HUES64 (cell line): Measurements from ENCODE around the gene OAS2.

ENCODE experiments used
- H3K27ac ChIP-seq: 2 replicates; pipeline ENCODE4 v1.7.0; 2013; ENCODE audit warnings: low read depth, low read length, inconsistent platforms
- H3K27me3 ChIP-seq: 2 replicates; pipeline ENCODE4 v1.6.1; 2013; ENCODE audit warnings: mild to moderate bottlenecking, low read length; ENCODE audit not compliant: insufficient read depth
- H3K36me3 ChIP-seq: 2 replicates; pipeline ENCODE4 v1.6.1; 2013; ENCODE audit warnings: mild to moderate bottlenecking, low read length; ENCODE audit not compliant: insufficient read depth
- H3K4me1 ChIP-seq: 2 replicates; pipeline ENCODE4 v1.6.1; 2013; ENCODE audit warnings: mild to moderate bottlenecking, low read length, moderate library complexity; ENCODE audit not compliant: insufficient read depth
- H3K4me3 ChIP-seq: 2 replicates; pipeline ENCODE4 v1.5.1; 2013; ENCODE audit warnings: mild to moderate bottlenecking, low read length, moderate library complexity
- H3K9ac ChIP-seq: 2 replicates; pipeline ENCODE4 v1.6.1; 2013; ENCODE audit warnings: mild to moderate bottlenecking, low read depth, low read length
- H3K9me3 ChIP-seq: 2 replicates; pipeline ENCODE4 v1.6.1; 2013; ENCODE audit warnings: low read depth, low read length; ENCODE audit not compliant: insufficient read depth
- WGBS: fragments of 150-250, 120-280 bp; methylation state at CpG from one replicate; pipeline ENCODE4 v1.1.7; 2013; ENCODE audit warnings: missing lambda C conversion rate; 5-methylcytosine and 5-hydroxymethylcytosine counted together

Gene OAS2

GRCh38 chr12:112970391-112970790 is 7.9 kb upstream of the OAS2 start:
- Histone ChIP-seq H3K4me1 (no peaks in the 10 kb centered on the region), H3K4me3 (no peak overlapping the region), H3K9me3 (no peaks in the 10 kb centered on the region), H3K27me3 (no peaks in the 10 kb centered on the region), H3K36me3 (no peaks in the 10 kb centered on the region), H3K27ac (no peak overlapping the region), H3K9ac (no peak overlapping the region)
- 84% methylated on average over 2 of the region's 2 CpGs for WGBS

- Histone ChIP-seq H3K9ac (no peak overlapping the region), H3K4me1 (no peaks in the 10 kb centered on the region), H3K36me3 (no peaks in the 10 kb centered on the region), H3K4me3 (no peak overlapping the region), H3K27ac (no peak overlapping the region), H3K27me3 (no peaks in the 10 kb centered on the region), H3K9me3 (no peaks in the 10 kb centered on the region)
- 94% methylated on average over 5 of the region's 5 CpGs for WGBS
These were observed 7.1 kb upstream of the OAS2 start for GRCh38 chr12:112971248-112971647.

- Histone ChIP-seq H3K9ac (no peak overlapping the region), H3K4me1 (no peaks in the 10 kb centered on the region), H3K27ac (no peak overlapping the region), H3K4me3 (no peak overlapping the region), H3K27me3 (no peaks in the 10 kb centered on the region), H3K9me3 (no peaks in the 10 kb centered on the region), H3K36me3 (no peaks in the 10 kb centered on the region)
- 94% methylated on average over 3 of the region's 4 CpGs for WGBS
These were observed 5.1 kb upstream of the OAS2 start for GRCh38 chr12:112973011-112973735.

GRCh38 chr12:112973818-112974231 is 4.5 kb upstream of the OAS2 start:
- Histone ChIP-seq H3K4me3 (no peak overlapping the region), H3K27me3 (no peaks in the 10 kb centered on the region), H3K9ac (no peak overlapping the region), H3K9me3 (no peaks in the 10 kb centered on the region), H3K36me3 (no peaks in the 10 kb centered on the region), H3K27ac (no peak overlapping the region), H3K4me1 (no peaks in the 10 kb centered on the region)
- 78% methylated on average over 5 of the region's 5 CpGs for whole genome bisulfite sequencing

GRCh38 chr12:112974904-112975303 is 3.4 kb upstream of the OAS2 start:
- H3K9me3 ChIP-seq = no peaks in the 10 kb centered on the region

GRCh38 chr12:112977139-112977538 is 1.2 kb upstream of the OAS2 start:
- H3K27ac ChIP-seq = no peak overlapping the region

More at GRCh38 chr12:112974904-112975303, 3.4 kb upstream of the OAS2 start:
- WGBS = 92% methylated on average over 7 of the region's 7 CpGs
- no peak overlapping the region for H3K9ac ChIP-seq
- no peaks in the 10 kb centered on the region for H3K36me3 ChIP-seq
- no peak overlapping the region for H3K27ac ChIP-seq
- no peaks in the 10 kb centered on the region for H3K4me1 ChIP-seq
- H3K27me3 ChIP-seq = no peaks in the 10 kb centered on the region
- no peak overlapping the region for H3K4me3 ChIP-seq

GRCh38 chr12:112977641-112978040 is 678 bp upstream of the OAS2 start:
- Histone ChIP-seq H3K4me1 (no peaks in the 10 kb centered on the region), H3K27me3 (no peaks in the 10 kb centered on the region), H3K9ac (no peak overlapping the region), H3K9me3 (no peaks in the 10 kb centered on the region), H3K36me3 (no peaks in the 10 kb centered on the region), H3K4me3 (no peak overlapping the region), H3K27ac (no peak overlapping the region)
- WGBS = 88% methylated on average over 8 of the region's 8 CpGs

More at GRCh38 chr12:112977139-112977538, 1.2 kb upstream of the OAS2 start:
- H3K9ac ChIP-seq = no peak overlapping the region
- 90% methylated on average over 3 of the region's 3 CpGs for WGBS
- H3K4me1 ChIP-seq = no peaks in the 10 kb centered on the region
- no peak overlapping the region for H3K4me3 ChIP-seq
- no peaks in the 10 kb centered on the region for H3K27me3 ChIP-seq
- H3K36me3 ChIP-seq = no peaks in the 10 kb centered on the region
- no peaks in the 10 kb centered on the region for H3K9me3 ChIP-seq

GRCh38 chr12:112979041-112979680 is 842 bp downstream of the OAS2 start:
- H3K36me3 ChIP-seq = no peaks in the 10 kb centered on the region
- no peaks in the 10 kb centered on the region for H3K4me1 ChIP-seq
- H3K4me3 ChIP-seq = no peak overlapping the region
- no peak overlapping the region for H3K9ac ChIP-seq
- H3K27ac ChIP-seq = no peak overlapping the region
- WGBS = 89% methylated on average over 6 of the region's 6 CpGs
- H3K27me3 ChIP-seq = no peaks in the 10 kb centered on the region
- no peaks in the 10 kb centered on the region for H3K9me3 ChIP-seq

GRCh38 chr12:112980491-112981158 is 2.3 kb downstream of the OAS2 start:
- no peaks in the 10 kb centered on the region for H3K36me3 ChIP-seq
- no peak overlapping the region for H3K4me3 ChIP-seq
- no peaks in the 10 kb centered on the region for H3K4me1 ChIP-seq
- no peaks in the 10 kb centered on the region for H3K27me3 ChIP-seq
- H3K27ac ChIP-seq = no peak overlapping the region
- H3K9ac ChIP-seq = no peak overlapping the region
- 77% methylated on average over 2 of the region's 4 CpGs for WGBS
- H3K9me3 ChIP-seq = peaks cover 5% of the 10 kb centered on the region; the same call in 1 of the 2 replicates

- no peak overlapping the region for H3K4me3 ChIP-seq
- H3K4me1 ChIP-seq = no peaks in the 10 kb centered on the region; the same call in 1 of the 2 replicates
- no peaks in the 10 kb centered on the region for H3K36me3 ChIP-seq
- no peak overlapping the region for H3K27ac ChIP-seq
- H3K27me3 ChIP-seq = no peaks in the 10 kb centered on the region
- no peak overlapping the region for H3K9ac ChIP-seq
- peaks cover 5% of the 10 kb centered on the region; the same call in 1 of the 2 replicates for H3K9me3 ChIP-seq
- 98% methylated on average over 1 of the region's 1 CpG for WGBS
These were observed 7.4 kb downstream of the OAS2 start for GRCh38 chr12:112985642-112986290.
